Inferior parietal cortex (tissue), 1 donor: Measurements from ENCODE around the gene SLC35D2.
"Not testable (repeated sequence)": the region's sequence is repeated elsewhere in the genome, so short reads cannot be mapped to it uniquely, and the experiment has no call there.

Source experiments
- DNase-seq: peaks from one replicate; pipeline ENCODE4 v3.0.0-alpha.2; 2016; ENCODE audit errors: extremely low spot score

Gene SLC35D2

GRCh38 chr9:96400132-96400910, 16.8 kb upstream of the SLC35D2 start:
- DNase-seq = no peak

- DNase-seq = no peak
Measured at GRCh38 chr9:96399325-96399633, 15.8 kb upstream of the SLC35D2 start.

DNA sequence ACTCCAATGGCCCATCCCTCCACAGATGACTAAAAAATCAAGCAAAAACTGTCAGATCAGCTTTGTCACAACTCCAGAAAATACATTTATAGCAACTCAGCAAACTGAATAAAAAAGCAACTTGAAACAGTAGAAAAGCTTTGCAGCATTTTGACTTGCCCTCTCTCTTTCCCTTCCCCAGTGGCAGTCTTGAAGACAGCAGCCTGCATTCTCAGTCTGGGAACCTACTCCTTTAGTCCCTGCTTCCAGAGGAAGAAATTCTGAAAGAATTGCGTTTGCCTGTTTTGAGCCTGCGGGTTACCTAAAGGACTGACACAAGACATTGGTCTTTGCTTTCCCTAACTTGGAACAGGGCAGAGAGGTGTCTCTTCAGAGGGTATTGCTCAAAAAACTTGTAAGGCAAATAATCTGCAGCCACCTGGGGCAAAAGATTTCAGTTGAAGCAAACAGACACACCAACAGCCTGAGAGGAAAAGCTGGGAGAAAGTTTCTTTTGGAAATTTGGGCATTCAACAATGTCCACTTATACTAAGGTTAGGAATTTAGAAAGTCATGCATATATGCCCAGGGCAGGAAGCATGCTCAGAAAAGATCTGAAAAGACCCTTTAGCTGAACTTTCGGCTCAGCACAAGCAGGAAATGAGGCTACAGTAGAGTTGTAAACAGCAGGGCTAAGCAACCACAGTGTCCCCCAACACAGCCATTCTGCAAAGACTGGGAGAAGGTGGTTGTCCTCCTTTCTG, 15.2 kb upstream of the SLC35D2 start:
- DNase-seq = no peak

DNA sequence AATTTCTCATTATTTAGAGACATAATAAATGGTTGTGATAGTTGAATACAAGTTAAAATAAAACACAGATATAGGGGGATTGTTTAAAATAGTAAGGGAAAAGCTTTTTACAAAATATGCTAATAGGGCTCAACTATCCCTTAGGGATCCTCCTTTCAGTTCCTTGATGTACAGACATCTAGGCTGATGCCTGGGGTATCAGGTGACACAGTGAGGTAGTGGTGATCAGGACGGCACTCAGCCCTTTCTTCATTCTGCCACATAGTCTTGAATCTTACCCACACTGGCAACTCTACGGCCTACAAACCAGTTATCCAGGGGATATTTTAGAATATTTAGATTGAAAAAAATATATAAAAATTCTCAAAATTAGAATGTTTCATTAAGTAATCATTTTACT, 12.5 kb upstream of the SLC35D2 start:
- no peak for DNase-seq

DNA sequence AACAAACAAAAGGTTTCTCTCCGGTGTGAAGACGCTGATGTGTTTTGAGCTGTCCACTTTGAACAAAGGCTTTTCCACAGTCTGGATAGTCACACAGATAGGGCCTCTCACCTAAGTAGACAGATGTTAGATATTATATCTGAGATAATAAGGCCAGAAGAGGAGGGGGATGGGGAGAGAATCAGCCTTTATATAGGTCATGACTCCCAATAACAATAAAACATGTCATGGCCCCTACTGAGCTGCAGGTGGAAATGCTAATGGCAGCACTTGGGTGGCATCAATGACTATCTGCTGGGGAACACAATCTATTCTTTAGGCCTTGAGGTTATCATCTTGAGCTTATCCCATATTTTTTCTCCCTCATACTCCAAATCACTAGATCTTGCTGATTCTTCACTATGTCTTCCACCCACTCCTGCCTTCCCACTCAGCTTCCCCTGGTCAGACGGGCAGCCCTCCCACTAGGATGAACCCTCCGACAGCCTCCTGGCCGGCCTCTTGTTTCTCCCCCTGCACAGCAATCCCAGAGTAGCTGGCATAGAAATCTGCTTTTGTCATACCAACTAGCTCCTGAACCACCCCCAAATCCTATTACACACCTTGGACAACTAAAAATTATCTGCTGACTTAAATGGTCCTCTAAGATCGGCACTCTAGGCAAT, 11.5 kb upstream of the SLC35D2 start:
- no peak for DNase-seq

GRCh38 chr9:96392263-96392662, 8.8 kb upstream of the SLC35D2 start:
- DNase-seq = no peak

DNA sequence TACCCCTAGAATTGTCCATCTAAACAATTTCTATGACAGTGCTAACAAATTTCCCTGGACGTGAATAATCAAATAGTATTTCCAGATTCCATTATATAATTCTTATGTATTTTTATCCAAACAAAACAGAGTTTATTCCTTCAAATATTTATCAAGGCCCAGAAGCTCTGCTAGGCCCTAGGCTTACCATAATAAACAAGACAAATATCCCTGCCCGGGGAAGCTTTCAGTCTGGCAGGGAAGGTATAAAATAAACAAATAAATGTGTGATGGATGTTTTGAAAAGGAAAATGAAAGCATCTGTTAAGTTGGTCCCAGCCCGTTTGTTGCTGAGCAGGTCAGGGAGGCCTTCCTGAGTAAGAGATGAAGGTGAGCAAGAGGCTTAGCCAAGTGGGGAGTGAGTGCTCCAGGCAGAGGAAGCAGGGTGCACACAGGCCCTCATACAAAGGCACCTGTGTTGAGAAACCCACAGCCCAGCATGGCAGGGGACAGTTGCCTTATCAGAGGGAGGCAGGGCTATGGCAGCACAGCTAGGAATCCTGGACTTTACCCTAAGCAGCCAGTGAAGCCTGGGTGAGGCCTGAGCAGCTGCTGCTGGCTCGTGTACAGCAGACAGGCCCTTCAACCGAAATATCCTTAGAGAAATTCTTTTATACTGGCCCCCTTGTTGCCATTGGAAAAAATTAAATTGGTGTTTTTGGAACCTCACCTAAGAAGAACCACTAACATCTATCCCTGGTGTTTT, 7.7 kb upstream of the SLC35D2 start:
- DNase-seq = no peak

DNA sequence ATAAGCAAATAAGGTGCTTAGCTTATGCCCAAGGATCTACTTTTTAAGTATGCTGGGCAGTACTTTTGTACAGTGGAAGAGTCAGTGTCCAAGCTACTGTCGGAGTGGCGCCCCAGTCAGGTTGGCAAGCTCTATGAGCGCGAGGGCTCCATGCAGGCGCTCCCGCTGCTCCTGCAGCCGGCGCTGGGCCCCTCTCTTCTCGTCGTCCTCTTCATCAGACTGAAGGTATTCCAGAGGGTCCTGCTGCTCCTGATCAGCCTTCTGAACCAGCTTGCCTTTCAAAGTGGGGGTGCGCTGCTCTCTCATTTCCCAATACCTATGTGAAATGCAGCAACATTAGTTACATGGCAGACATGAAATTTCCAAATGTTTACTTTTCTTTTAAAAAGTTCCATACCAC, 4.6 kb upstream of the SLC35D2 start:
- DNase-seq = no peak

DNA sequence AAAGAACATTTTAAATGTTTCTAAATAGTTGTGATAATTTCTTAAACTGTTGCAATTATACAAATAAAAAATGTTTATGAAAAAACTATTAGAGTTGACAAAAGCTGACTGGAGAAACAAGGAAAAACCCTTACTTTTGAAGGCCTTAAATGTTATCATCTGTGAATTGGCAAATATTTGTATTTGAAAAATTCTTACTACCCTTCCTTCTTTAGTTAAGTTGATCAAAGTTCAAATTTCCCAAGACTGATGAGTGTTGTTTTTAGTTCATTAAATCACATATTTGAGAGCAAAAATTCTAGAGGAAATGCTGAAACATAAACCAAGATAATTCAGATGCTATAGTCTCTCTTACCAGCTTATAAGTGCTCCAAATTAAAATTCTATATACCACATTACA, 2.6 kb upstream of the SLC35D2 start:
- DNase-seq = no peak

DNA sequence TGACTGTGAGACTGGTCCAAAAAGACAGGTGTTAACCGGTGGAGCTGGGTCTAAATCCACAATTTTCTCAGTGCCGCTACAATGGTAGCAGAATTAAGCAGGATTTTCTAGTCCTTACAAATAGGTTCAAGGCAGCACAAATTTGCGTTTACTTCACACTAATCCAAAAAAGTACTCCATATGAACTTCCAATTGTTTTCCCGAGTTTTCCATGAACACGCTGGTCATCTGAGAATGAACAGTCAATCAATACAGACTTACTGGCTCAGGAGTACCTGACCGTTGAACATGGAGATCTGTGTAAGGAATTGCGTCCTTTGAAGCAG, 709 bp downstream of the SLC35D2 start:
- peak; percentile 30 for DNase-seq

DNA sequence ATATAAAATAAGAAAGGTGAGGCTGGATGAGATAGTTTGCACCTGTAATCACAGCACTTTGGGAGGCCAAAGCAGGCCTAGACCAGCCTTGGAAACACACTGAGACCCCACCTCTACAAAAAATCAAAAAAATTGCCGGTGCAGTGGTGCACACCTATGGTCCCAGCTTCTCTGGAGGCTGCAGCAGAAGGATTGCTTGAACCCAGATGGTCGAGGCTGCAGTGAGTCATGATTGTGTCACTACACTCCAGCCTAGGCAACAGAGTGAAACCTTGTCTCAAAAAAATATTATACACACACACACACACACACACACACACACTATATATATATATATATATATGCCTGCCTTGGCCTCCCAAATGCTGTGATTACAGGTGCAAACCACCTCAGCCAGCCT, 1.3 kb downstream of the SLC35D2 start:
- no peak for DNase-seq

GRCh38 chr9:96381696-96382095, 1.8 kb downstream of the SLC35D2 start:
- DNase-seq = no peak

- no peak for DNase-seq
Measured at GRCh38 chr9:96381125-96381524, 2.4 kb downstream of the SLC35D2 start.

DNA sequence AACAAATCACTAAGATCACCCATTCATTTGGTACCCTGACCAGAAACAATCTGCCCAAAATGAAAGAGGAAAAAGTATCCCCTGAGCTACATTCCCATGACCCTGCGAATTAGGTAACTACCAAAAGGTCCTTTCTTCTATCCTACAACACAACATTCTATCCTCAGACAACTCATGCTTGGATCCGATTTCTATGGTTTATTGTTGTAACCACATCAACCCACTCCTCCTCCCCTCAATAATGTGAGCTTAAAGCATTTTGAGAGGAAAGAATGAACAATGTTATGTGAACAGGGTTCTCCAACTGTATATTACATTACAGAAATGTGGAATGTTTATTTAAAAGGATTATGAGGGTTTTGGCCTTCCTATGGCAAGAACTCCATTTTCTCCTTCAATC, 4.0 kb downstream of the SLC35D2 start:
- no peak for DNase-seq

DNA sequence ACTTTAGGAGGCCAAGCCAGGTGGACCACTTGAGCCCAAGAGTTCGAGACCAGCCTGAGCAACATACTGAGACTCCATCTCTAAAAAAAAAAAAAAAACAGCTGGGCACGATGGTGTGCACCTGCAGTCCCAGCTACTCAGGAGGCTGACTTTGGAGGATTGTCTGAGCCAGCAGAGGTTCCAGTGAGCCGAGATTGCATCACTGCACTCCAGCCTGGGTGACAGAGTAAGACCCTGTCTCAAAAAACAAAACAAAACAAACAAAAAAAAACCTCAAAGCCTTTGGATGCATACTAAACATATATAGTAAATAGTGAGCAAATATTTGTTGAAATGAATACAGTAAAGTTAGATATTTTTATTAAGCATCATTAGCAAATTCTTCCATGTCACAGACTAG, 5.3 kb downstream of the SLC35D2 start:
- no peak for DNase-seq

DNA sequence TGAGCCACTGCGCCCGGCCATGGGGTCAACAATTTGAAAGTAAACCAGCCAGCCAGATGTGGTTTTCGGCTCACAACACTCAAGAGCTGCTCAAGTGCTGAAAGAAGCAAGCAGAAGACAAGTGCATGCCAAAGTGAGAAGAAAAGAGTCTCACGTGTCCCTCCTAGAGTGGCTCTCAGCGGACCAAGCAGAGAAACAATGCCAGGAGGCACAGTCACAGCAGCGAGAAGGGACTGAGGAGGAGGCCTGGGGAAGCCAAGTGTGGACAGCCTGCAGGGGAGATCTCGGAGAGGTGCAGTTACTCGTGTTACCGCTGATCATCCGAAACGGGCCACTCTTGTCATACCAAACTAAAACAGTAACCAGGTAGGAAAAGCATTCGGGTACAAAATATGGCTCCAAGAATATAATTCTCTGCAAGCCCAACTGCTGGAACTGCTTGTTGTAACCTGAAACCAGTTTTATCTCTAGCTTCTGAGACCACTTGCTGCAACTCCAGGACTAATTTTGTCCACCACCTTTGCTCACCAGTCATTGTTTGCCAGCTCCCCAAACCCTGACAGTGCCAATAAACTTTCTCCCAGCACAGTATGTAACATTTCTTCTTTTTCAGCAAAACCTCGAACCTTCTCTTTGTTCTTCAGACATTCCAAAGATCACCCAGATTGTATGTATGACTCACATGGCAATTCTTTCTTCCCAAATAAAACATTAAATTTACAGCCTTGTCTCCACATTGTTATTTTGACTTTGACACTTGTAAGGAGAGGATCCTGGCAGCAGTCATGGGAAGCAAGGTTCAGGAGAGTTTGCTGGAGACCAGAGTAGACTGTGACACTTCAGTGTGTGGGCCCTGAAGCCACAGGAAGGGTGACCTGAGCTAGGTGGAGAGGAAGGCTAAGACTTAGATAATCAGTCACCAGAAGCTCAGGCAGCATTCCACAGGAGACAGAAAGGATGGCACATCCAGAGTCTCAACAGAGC, 6.3 kb downstream of the SLC35D2 start:
- no peak for DNase-seq

GRCh38 chr9:96375507-96375906, 8.0 kb downstream of the SLC35D2 start:
- DNase-seq = not testable (repeated sequence)

GRCh38 chr9:96367943-96368342, 15.6 kb downstream of the SLC35D2 start:
- no peak for DNase-seq

DNA sequence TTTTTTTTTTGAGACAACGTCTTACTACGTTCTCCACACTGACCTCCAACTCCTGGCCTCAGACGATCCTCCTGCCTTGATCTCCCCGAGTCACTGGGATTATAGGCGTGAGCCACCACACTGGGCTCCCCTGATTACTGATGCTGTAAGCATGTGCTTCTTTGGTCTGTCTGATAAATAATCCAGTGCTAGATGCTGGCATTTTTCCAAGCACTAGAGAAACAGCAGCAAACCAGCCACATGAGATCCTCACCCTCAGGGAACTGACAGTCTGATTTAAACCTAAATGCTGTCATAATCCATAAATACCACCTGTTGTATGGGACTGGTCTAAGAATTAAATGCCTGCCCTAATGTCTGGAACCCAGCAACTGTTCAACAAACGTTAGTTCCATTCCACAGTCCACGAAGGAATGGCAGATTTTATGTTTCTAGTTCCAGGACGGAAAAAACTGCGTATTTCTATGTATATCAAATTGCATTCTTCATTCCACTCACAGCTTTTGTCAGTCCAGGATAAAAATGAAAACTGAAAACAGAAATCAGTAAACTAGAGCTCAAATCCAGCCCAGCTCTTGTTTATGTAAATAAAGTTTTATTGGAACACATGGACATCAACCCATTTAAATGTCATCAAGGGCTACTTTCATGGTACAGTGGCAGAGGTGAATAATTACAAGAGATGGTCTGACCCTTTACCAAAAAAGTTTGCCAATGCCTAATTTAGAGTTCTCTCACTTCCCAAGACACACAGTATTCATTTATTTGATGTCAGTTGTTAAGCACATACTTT, 20.1 kb downstream of the SLC35D2 start:
- no peak for DNase-seq

DNA sequence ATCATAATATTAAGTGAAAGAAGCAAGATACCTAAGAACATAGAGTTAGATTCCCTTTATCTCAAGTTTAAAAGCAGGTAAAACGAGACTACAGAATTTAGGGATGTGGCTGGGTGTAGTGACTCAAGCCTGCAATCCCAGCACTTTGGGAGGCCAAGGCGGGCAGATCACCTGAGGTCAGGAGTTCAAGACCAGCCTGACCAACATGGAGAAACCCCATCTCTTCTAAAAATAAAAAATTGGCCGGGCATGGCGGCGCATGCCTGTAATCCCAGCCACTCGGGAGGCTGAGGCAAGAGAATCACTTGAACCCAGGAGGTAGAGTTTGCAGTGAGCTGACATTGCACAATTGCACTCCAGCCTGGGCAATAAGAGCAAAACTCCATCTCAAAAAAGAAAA, 21.4 kb downstream of the SLC35D2 start:
- not testable (repeated sequence) for DNase-seq
